Mesothelial cell of epicardium (in vitro differentiated cells): ENCODE data around the gene IL1RAPL2. TPM values are rescaled to one million over a fixed set of nuclear protein-coding genes. Genes with fewer than 3 reads are reported as not detected.

ENCODE experiments used
- DNase-seq, 2 experiments: peaks; one replicate each; pipeline ENCODE4 v3.0.0; 2021; ENCODE audit warnings: low spot score in 2 of 2; ENCODE audit not compliant: unreplicated experiment in 2 of 2
- H3K27ac Mint-ChIP-seq: 2 replicates; pipeline ENCODE4 v1.8.0; 2021; ENCODE audit warnings: mixed read lengths
- H3K27me3 Mint-ChIP-seq: 2 replicates; pipeline ENCODE4 v1.8.0; 2021; ENCODE audit warnings: low read depth, mixed read lengths
- H3K36me3 Mint-ChIP-seq: 2 replicates; pipeline ENCODE4 v1.8.0; 2021; ENCODE audit warnings: mixed read lengths
- H3K4me1 Mint-ChIP-seq: 2 replicates; pipeline ENCODE4 v1.8.0; 2021; ENCODE audit warnings: mixed read lengths
- H3K4me3 Mint-ChIP-seq: 2 replicates; pipeline ENCODE4 v1.8.0; 2021; ENCODE audit warnings: mild to moderate bottlenecking, moderate library complexity, mixed read lengths
- H3K9me3 Mint-ChIP-seq: 2 replicates; pipeline ENCODE4 v1.8.0; 2021; ENCODE audit warnings: mixed read lengths
- total RNA-seq: library from RNA; stranded (reverse); gene quantifications from 3 replicates; pipeline ENCODE4 v1.2.1, GENCODE V29; 2021
- TF ChIP-seq, protein P1 (sequence below): fragments of 200-600 bp; sonication (generic); IDR thresholded peaks from one replicate; pipeline ENCODE4 v1.5.0; 2021; ENCODE audit warnings: antibody characterized with exemption; ENCODE audit not compliant: unreplicated experiment

IL1RAPL2 gene
- total RNA-seq, 1 donor from 2014 or later: 0.92 TPM

DNA sequence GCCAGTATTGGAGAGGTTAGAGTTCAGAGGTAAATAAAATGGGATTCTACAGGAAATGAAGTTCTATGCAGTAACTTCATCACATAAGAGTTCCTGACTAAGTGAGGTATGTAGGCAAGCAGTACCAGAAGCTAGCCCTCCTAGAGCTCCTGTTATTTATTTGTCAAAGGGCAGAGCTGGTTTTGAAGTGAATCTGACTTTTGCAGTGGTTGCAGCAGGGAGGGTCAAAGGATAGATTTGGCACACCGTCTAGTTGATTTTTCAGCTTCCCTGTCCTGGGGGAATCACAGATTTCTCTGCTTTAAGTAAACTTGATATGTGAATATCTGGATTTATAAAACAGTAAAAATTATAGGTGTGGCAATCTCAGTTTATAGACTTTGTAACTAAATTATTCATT, 130.7 kb downstream of the IL1RAPL2 start:
- Mint-ChIP-seq H3K27me3 (no peaks in the 10 kb centered on the region), H3K4me1 (peaks cover 11% of the 10 kb centered on the region), H3K4me3 (no peak overlapping the region), H3K9me3 (peaks cover 19% of the 10 kb centered on the region), H3K27ac (no peak overlapping the region), H3K36me3 (no peaks in the 10 kb centered on the region)
- no peak for DNase-seq
- TF ChIP-seq, protein P1, sequence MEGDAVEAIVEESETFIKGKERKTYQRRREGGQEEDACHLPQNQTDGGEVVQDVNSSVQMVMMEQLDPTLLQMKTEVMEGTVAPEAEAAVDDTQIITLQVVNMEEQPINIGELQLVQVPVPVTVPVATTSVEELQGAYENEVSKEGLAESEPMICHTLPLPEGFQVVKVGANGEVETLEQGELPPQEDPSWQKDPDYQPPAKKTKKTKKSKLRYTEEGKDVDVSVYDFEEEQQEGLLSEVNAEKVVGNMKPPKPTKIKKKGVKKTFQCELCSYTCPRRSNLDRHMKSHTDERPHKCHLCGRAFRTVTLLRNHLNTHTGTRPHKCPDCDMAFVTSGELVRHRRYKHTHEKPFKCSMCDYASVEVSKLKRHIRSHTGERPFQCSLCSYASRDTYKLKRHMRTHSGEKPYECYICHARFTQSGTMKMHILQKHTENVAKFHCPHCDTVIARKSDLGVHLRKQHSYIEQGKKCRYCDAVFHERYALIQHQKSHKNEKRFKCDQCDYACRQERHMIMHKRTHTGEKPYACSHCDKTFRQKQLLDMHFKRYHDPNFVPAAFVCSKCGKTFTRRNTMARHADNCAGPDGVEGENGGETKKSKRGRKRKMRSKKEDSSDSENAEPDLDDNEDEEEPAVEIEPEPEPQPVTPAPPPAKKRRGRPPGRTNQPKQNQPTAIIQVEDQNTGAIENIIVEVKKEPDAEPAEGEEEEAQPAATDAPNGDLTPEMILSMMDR: no peak

DNA sequence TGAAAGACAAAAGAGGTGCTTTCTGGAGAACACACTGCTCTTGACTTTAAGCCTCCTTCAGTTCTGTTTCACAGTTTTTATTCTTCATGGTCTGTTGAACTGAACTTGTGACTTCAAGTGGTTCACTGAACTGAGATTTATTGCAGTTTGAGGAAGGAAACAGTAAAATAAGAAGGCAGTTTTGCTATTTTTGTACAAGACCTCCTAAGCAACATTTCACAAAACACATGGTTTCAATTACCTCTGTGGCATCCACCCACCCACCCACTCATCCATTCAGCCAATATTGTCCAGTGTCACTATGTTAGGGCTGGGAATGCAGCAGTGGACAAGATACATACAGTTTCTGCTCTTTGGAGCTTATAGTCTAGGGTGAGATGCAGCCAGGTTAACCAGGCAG, 131.3 kb downstream of the IL1RAPL2 start:
- DNase-seq: no peak
- Mint-ChIP-seq H3K27me3 (no peaks in the 10 kb centered on the region), H3K27ac (no peak overlapping the region), H3K9me3 (peaks cover 24% of the 10 kb centered on the region), H3K36me3 (no peaks in the 10 kb centered on the region), H3K4me1 (peaks cover 11% of the 10 kb centered on the region), H3K4me3 (no peak overlapping the region)
- TF ChIP-seq, protein P1: no peak

DNA sequence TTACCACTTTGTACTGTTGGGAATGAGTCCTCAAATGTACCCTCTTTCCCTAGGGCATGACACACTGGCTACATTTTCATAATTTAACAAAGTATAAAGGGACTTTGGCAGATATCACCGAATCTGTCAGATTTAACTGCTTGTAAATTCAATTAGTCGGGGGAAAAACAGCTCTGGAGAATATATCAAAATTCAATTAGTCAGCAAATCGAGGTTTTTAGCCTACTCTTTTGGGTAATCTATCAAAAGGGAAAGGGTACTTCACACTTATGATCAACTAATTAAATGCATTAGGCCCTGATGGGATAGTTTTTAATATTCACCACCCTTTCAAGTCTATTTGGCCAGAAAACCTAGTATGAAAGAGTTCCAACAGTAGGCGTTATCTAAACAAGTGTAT, 141.0 kb downstream of the IL1RAPL2 start:
- peaks cover 25% of the 10 kb centered on the region for H3K9me3 Mint-ChIP-seq
- H3K36me3 Mint-ChIP-seq: no peaks in the 10 kb centered on the region
- no peaks in the 10 kb centered on the region for H3K27me3 Mint-ChIP-seq
- H3K4me3 Mint-ChIP-seq: no peak overlapping the region
- H3K4me1 Mint-ChIP-seq: no peaks in the 10 kb centered on the region
- DNase-seq: no peak
- TF ChIP-seq, protein P1: no peak
- H3K27ac Mint-ChIP-seq: no peak overlapping the region

DNA sequence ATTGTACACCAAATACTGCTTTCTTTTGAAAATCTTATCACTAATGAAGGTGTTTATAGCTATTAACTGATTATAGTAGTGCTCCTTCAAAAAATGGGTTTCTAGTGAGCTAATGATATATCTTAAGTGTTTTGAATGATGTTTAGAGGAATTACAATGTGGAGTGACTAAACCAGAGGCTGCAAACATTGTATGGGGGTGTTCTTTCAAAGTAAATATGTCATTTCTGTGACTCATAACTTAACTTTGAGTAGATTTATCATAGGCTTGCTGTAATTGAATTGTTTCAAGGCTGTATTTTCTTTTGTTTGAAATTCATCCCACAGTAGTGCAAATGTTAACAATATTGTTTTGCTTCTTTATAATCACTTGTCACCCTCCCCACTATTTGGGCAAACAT, 141.6 kb downstream of the IL1RAPL2 start:
- Mint-ChIP-seq H3K27me3 (no peaks in the 10 kb centered on the region), H3K27ac (no peak overlapping the region)
- TF ChIP-seq, protein P1: no peak

DNA sequence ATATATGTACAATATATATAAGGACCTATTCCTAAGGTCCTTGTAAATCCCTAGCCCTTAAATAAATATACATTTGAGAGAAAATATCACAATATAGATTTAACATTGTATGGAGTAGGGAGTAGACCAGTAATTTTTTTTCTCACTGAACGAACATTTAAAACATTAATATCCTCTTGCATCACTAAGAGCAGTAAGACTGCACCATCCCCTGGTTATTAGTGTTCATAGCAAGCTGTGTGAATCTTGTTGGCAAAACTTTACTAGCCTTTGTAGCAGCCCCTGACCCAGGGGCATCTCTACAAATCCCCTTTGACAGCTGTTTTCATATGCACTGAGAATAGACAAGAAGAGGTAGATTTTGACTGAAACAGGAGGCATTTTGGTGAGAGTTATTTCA, 146.5 kb downstream of the IL1RAPL2 start:
- no peak overlapping the region for H3K27ac Mint-ChIP-seq
- H3K9me3 Mint-ChIP-seq: peaks cover 41% of the 10 kb centered on the region
- no peak overlapping the region for H3K4me3 Mint-ChIP-seq
- DNase-seq: no peak
- no peaks in the 10 kb centered on the region for H3K27me3 Mint-ChIP-seq
- no peaks in the 10 kb centered on the region for H3K36me3 Mint-ChIP-seq
- no peaks in the 10 kb centered on the region for H3K4me1 Mint-ChIP-seq
- TF ChIP-seq, protein P1: no peak

More for the DNA sequence above, 141.6 kb downstream of the IL1RAPL2 start:
- Mint-ChIP-seq H3K9me3 (peaks cover 22% of the 10 kb centered on the region), H3K4me3 (no peak overlapping the region), H3K36me3 (no peaks in the 10 kb centered on the region), H3K4me1 (no peaks in the 10 kb centered on the region)
- no peak for DNase-seq

DNA sequence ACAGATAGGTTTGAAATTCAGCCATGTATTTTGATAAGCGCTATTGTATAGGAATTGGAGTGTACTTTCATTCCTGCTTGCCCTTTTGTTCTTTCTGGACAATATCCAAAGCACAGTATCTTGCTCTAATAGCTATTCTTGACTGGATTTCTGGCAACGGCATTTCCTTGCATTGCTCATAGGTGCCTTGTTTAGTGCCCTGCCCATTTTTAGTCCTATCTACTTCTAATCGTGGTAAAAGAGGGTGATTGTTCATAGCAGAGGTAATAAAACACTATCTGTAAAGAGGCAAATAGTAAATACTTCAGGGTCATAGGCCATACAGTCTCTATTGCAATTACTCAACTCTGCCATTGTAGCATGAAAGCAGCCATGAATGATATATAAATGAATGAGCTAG, 155.9 kb downstream of the IL1RAPL2 start:
- Mint-ChIP-seq H3K36me3 (no peaks in the 10 kb centered on the region), H3K4me1 (no peaks in the 10 kb centered on the region), H3K27me3 (no peaks in the 10 kb centered on the region)

More for the DNA sequence above, 155.9 kb downstream of the IL1RAPL2 start:
- TF ChIP-seq, protein P1: no peak
- H3K27ac Mint-ChIP-seq: no peak overlapping the region
- no peak for DNase-seq
- H3K9me3 Mint-ChIP-seq: peaks cover 44% of the 10 kb centered on the region
- no peak overlapping the region for H3K4me3 Mint-ChIP-seq
